ENCODE data around the gene FAM209A.
"Not testable (repeated sequence)": the region's sequence is repeated elsewhere in the genome, so short reads cannot be mapped to it uniquely, and the experiment has no call there.

Gene FAM209A, protein sequence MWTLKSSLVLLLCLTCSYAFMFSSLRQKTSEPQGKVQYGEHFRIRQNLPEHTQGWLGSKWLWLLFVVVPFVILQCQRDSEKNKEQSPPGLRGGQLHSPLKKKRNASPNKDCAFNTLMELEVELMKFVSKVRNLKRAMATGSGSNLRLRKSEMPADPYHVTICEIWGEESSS

GRCh38 chr20:56524444-56524843 lies at the start of gene FAM209A:
FAM209A (plus strand) TSS chr20:56524744; CDS start chr20:56524809, 65 bp downstream.
- DNase-seq (ENCODE audit: low spot score), result not testable (repeated sequence)

GRCh38 chr20:56483970-56484369 lies 40.6 kb upstream of the FAM209A start:
- peak; percentile 38 for DNase-seq (ENCODE audit: low spot score)

- no peak for DNase-seq (ENCODE audit: low spot score)
Measured at GRCh38 chr20:56487216-56487615, 37.3 kb upstream of the FAM209A start.

- no peak for DNase-seq (ENCODE audit: low spot score)
Measured at GRCh38 chr20:56488566-56488965, 36.0 kb upstream of the FAM209A start.

DNA sequence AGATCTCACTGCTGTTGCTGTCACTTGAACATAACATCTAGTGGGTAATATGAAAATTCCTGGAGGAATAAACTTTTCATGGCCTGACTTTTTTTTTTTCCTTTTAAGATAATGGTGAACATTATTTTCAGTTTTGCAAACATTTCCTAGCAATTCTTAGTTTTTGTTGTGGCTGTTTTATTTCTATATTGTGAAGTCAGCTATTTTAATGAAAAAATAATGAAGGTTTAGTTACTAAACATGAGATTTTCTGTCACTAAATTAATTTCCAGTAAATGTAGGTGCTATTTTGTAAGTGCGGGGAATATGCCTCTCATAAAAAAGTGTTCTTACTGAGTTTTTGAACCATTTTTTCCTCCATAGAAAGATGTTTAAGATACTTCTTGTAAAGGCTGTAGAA lies 23.4 kb upstream of the FAM209A start:
- no peak for DNase-seq (ENCODE audit: low spot score)

GRCh38 chr20:56503916-56504315 lies 20.6 kb upstream of the FAM209A start:
- DNase-seq (ENCODE audit: low spot score), result no peak

DNA sequence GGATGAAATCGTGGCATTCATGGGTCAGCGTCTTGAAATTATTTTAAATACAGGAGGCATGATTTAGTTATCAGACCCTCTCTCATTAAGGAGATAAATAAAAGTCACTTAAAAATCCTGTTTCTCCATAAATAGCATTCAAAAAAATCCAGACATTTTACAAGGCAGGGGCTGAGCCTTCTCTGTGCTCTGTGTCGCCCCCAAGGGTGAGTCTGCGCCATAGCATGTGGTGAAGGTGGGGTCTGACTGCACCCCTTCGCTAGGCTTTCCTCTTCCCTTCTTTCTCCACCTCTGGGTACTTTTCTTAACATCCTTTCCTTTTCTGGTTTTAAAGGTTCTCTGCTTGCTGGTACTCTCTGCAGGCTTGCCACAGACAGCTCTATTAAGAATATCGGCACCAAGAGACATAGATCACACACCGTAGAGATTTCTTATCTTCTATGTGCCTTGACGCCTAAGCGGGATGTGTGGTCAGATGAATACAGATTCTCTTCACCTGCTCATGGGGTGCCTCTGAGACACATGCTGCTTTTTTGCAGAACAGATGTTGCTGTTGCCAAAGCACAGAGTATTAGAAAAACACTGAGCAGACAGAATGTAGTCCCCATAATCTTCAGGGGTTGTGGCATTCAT lies 20.1 kb upstream of the FAM209A start:
- no peak for DNase-seq (ENCODE audit: low spot score)

DNA sequence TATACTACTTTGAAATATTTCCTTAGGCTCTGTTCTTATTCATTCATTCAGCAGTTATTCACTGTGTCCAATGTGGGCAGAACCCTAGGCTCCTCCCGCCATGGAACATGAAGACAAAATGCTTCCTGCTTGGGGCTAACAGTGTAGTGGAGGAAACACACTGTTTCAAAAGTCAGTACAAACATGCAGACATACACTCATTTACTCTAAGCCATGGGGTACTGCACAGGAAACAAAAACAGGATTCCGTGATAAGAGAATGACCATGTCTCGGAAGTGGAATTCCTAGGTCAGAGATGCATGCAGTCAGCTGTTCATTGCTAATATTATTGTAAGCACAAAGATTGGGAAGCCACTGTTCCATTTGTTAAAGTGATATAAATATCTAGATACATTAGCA lies 18.4 kb upstream of the FAM209A start:
- no peak for DNase-seq (ENCODE audit: low spot score)

DNA sequence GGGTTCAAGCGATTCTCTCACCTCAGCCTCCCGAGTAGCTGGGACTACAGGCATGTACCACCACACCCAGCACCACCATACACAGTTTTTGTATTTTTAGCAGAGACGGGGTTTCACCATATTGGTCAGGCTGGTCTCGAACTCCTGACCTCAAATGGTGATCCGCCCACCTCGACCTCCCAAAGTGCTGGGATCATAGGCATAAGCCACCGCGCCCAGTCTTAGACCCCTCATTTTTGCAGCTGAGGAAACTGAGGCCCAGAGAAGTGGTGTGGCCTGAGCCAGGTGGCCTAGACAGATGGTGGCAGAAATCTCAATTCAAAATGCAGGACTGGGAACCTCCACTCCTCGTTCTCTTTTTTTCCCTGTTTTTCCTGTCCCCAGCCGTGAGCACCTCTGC lies 12.6 kb upstream of the FAM209A start:
- no peak for DNase-seq (ENCODE audit: low spot score)

DNA sequence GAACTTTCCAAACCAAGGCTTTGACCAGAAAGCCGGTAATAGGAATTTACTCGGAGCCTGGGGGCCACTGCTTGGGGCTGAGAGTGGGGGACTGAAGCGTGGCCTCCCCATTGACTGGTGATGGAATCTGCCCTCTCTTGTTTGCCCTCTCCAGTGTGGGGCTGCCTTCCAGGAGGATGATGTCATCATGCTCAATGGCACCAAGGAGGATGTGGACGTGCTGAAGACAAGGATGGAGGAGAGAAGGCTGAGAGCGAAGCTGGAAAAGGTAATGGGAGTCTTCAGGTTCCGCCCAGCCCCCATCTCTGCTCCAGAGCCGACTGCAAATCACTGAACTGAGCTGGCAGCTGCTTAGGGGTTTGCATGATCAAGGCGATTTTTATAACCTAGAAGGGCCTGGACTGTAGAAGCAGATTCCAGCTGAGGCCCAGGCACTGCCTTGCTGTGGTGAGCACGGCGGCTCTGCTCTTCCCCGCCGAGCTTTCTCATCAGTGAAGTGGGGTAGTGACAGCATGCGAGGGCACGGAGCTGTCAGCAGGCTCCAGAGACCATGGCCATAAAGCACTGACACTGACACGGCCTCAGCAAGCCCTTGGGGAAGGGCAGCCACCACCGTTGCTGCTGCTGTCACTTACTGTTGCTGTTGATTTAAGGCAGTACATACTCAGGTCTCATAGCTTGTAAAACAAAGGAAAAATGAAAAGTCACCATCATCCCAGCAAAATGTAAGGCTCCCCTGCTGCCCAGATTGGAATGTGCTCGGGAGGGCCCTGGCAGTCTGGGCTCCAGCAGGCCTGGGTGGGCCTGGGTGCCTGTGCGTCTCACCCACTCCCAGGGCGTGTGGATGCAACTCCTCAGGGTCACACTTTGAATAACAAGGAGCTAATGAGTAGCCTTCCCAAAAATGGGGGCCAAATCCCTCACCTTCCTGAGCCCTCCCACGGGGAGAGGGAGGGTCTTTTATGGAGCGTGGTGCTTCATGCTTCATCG lies 11.1 kb upstream of the FAM209A start:
- DNase-seq (ENCODE audit: low spot score), result no peak

DNA sequence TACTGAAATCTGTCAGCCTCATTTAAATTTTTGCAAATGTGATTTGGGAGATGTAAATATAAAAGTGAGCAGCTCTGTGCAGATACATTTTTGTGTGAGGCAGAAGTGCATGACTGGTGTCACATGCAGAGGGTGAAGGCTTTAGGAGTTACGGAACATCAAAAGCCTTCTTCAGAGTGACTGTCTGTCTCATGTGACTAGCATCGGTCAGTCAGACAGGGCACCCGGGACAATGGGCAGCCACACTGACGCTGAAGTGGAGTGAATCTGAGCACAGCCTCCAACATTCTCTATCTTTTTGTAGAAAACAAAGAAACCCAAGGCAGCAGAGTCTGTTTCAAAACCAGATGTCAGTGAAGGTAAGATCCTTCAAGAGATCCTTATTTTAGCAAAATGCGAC lies 7.9 kb upstream of the FAM209A start:
- peak; percentile 78 for DNase-seq (ENCODE audit: low spot score)

GRCh38 chr20:56517211-56517610 lies 7.3 kb upstream of the FAM209A start:
- DNase-seq (ENCODE audit: low spot score), result peak; percentile 7

DNA sequence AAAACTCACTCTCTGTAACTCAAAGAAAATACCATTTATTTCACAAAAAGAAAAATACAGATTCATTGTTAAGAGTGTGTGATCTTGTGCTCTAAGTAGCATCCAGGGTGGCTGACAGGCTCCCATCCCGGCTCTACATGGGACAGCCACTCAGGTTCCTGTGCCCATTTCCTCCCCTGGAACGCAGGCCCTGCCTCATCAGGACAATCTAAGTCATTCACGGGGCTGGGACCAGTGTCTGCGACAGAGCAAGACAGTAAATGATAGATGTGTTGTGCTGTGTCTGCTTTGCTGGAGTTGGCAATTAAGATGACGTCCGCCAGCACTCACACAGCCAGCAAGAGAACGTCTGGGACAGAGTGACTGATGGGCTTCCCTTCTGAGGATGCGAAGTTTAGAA lies 6.9 kb upstream of the FAM209A start:
- DNase-seq (ENCODE audit: low spot score), result peak; percentile 20

- no peak for DNase-seq (ENCODE audit: low spot score)
Measured at GRCh38 chr20:56518126-56518525, 6.4 kb upstream of the FAM209A start.

DNA sequence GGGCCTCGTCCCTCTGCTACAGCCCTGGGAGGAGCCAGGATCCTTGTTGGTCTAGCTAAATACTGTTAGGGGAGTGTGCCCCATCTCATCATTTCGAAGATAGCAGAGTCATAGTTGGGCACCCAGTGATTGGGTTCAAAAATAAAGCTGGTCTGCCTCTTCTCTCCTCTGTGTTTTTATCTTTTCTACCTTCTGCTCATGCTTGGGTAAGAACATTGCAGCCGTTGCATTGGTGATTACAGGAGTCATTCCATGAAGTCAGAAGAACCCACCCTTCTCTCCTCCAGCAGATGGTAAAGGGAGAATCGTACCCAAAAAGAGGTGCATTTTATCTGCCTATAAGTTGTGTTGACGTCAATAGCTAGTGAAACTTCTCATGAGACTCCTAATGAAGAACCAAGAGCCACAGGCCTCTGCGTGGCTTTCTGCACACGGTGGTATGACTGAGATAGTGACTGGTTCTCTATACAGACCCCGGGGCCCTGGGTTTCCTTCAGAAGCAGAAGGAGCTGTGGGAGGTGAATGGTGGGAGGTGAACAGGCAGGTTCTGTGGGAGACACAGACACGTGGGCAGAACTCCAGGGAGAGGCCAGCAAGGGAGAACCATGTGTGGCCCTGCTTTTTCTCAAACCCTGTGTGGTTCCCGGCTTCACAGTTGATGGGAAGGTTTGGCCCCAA lies 5.7 kb upstream of the FAM209A start:
- no peak for DNase-seq (ENCODE audit: low spot score)

DNA sequence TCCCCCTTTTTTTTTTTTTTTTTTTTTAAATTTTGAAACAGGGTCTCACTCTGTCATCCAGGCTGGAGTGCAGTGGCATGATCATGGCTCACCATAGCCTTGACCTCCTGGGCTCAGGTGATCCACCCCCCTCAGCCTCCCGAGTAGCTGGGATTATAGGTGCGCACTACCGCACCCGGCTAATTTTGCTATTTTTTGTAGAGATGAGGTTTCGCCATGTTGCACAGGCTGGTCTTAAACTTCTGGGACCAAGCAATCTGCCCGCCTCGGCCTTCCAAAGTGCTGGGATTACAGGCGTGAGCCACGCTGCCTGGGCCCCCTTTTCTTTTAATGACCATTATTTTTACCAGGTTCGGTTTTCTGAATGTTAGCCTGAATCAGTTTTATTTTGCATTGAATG lies 5.0 kb upstream of the FAM209A start:
- no peak for DNase-seq (ENCODE audit: low spot score)

DNA sequence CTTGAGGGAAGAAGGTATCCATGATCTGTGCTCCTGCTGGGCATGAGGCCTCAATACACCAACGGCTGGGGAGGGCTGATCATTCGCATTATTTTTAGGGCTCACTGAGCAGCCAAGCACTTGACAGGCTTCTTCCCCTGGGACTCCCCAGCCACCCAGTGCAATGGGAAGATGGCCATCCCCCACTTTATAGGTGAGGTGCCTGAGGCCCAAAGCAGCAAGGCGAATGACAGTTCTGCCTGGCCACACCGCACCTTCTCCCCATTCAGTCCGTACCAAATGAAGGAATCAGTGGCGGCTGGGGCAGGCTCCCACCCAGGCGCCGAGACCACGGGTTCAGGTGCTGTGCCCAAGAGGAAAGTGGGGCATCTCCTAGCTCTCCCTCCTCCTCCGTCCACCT lies 4.4 kb upstream of the FAM209A start:
- no peak for DNase-seq (ENCODE audit: low spot score)

DNA sequence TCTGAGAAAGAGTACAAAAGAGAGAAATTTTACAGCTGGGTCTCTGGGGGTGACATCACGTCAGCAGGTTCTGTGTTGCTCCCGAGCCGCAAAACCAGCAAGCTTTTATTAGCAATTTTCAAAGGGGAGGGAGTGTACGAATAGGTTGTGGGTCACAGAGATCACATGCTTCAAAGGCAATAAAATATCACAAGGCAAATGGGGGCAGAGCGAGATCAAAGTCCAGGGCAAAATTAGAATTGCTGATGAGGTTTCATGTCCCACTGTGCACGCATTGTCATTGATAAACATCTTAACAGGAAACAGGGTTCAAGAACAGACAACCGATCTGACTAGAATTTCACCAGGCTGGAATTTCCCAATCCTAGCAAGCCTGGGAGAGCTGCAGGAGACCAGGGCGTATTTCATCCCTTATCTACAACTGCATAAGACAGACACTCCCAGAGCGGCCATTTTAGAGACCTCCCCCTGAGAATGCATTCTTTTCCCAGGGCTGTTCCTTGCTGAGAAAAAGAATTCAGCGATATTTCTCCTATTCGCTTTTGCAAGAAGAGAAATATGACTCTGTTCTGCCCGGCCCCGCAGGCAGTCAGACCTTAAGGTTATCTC lies 3.7 kb upstream of the FAM209A start:
- not testable (repeated sequence) for DNase-seq (ENCODE audit: low spot score)

- DNase-seq (ENCODE audit: low spot score), result no peak
Measured at GRCh38 chr20:56522311-56522710, 2.2 kb upstream of the FAM209A start.

- no peak for DNase-seq (ENCODE audit: low spot score)
Measured at GRCh38 chr20:56527521-56527920, 3.0 kb downstream of the FAM209A start.

DNA sequence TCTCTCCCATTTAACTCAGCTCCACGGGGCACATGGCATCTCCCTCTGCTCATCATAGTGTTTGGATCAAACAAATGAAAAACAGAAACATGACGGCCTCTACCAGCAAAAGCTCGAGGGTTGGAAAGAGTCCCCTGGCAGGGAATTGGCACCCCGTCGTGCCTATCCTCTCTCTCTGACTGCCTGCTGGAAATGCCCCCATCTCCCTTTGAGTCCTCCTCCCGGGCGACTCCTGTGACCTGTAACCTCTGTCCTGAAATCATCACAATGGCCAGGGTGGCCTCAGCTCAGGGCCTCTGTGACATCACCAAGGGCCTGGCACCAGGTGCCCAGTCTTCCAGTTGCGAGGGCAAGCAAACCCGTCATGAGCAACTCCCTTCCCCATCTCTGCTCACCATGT lies 8.4 kb downstream of the FAM209A start, which contains the start of gene FAM209B:
FAM209B (plus strand) TSS at position 301 of the 400 bp plus-strand sequence; CDS start at position 397, 96 bp downstream.
- not testable (repeated sequence) for DNase-seq (ENCODE audit: low spot score)

DNA sequence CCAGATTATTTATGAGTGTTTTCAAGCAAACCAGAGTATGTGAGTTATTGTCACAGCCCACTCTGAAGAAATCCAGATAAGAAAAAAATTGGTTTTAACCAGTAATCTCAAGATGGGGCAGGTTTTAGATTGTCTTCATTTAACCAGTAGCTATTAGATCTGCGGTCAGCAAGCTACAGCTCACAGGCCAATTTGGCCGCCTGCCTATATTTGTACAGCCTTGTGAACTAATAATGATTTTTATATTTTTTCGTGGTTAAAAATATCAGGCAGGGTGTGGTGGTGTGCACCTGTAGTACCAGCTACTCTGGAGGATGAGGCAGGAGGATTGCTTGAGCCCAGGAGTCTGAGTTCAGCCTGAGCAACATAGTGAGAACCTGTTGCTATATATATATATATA lies 13.5 kb downstream of the FAM209A start:
- no peak for DNase-seq (ENCODE audit: low spot score)
